ENCODE results near the gene ARHGEF16.

DNA sequence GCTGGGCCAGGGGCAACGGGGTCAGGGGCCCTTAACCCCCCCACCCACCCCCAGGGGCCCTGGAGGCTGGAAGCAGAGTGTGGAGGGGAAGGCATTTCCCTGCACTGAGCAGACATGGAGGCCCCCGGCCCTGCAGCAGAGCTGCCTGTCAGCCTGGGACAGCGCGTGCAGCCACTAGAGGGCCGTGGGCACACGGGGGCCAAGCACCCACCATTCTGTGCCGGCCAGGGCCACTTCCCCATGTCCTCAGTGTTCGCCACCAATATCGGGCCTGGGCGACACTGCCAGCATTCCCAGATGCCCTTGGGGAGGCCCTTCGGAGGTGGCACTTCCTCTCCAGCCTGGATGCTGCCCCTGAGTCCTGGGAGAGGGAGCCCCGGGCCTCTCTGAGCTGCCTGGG lies 23.2 kb upstream of the ARHGEF16 start:
- no peak for TF ChIP-seq ZNF830 (tag by site-specific recombination; IDR thresholded peaks at IDR 0.05; ENCODE audit: low read depth)
- TF ChIP-seq, protein P1, sequence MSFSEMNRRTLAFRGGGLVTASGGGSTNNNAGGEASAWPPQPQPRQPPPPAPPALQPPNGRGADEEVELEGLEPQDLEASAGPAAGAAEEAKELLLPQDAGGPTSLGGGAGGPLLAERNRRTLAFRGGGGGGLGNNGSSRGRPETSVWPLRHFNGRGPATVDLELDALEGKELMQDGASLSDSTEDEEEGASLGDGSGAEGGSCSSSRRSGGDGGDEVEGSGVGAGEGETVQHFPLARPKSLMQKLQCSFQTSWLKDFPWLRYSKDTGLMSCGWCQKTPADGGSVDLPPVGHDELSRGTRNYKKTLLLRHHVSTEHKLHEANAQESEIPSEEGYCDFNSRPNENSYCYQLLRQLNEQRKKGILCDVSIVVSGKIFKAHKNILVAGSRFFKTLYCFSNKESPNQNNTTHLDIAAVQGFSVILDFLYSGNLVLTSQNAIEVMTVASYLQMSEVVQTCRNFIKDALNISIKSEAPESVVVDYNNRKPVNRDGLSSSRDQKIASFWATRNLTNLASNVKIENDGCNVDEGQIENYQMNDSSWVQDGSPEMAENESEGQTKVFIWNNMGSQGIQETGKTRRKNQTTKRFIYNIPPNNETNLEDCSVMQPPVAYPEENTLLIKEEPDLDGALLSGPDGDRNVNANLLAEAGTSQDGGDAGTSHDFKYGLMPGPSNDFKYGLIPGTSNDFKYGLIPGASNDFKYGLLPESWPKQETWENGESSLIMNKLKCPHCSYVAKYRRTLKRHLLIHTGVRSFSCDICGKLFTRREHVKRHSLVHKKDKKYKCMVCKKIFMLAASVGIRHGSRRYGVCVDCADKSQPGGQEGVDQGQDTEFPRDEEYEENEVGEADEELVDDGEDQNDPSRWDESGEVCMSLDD (tag by site-specific recombination; IDR thresholded peaks at IDR 0.05): no peak
- TF ChIP-seq, protein P2, sequence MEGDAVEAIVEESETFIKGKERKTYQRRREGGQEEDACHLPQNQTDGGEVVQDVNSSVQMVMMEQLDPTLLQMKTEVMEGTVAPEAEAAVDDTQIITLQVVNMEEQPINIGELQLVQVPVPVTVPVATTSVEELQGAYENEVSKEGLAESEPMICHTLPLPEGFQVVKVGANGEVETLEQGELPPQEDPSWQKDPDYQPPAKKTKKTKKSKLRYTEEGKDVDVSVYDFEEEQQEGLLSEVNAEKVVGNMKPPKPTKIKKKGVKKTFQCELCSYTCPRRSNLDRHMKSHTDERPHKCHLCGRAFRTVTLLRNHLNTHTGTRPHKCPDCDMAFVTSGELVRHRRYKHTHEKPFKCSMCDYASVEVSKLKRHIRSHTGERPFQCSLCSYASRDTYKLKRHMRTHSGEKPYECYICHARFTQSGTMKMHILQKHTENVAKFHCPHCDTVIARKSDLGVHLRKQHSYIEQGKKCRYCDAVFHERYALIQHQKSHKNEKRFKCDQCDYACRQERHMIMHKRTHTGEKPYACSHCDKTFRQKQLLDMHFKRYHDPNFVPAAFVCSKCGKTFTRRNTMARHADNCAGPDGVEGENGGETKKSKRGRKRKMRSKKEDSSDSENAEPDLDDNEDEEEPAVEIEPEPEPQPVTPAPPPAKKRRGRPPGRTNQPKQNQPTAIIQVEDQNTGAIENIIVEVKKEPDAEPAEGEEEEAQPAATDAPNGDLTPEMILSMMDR (tag by site-specific recombination; IDR thresholded peaks at IDR 0.05): peak; percentile 54
- no peak for TF ChIP-seq KLF9 (tag by site-specific recombination; IDR thresholded peaks at IDR 0.05; ENCODE audit: low read depth)
- TF ChIP-seq ZNF23 (tag by site-specific recombination; IDR thresholded peaks at IDR 0.05; ENCODE audit: borderline replicate concordance): no peak
- no peak for TF ChIP-seq YY1 (tag by site-specific recombination; IDR thresholded peaks at IDR 0.05)
